T-helper 1 cell treated with Interleukin-12 subunit alpha and Interleukin-12 subunit beta and Interleukin-4 antibody, amounts not matched to agents 30 ng/mL and 1 ng/mL, for 36 hours (primary cell): ENCODE results near the gene TNFRSF25. TPM values are rescaled to one million over a fixed set of nuclear protein-coding genes. Genes with fewer than 3 reads are reported as not detected.

Experiments
- intact Hi-C: fragments of 100-400 bp; cut with micrococcal nuclease; formaldehyde crosslinking; loops from one replicate; pipeline ENCODE4 v1.15.1; 2024
- total RNA-seq: library from RNA; stranded (reverse); gene quantifications from 2 replicates; pipeline ENCODE4 v1.2.3, GENCODE V29; 2022

TNFRSF25 gene
- total RNA-seq, 1 donor from 2014 or later = 172 TPM

DNA sequence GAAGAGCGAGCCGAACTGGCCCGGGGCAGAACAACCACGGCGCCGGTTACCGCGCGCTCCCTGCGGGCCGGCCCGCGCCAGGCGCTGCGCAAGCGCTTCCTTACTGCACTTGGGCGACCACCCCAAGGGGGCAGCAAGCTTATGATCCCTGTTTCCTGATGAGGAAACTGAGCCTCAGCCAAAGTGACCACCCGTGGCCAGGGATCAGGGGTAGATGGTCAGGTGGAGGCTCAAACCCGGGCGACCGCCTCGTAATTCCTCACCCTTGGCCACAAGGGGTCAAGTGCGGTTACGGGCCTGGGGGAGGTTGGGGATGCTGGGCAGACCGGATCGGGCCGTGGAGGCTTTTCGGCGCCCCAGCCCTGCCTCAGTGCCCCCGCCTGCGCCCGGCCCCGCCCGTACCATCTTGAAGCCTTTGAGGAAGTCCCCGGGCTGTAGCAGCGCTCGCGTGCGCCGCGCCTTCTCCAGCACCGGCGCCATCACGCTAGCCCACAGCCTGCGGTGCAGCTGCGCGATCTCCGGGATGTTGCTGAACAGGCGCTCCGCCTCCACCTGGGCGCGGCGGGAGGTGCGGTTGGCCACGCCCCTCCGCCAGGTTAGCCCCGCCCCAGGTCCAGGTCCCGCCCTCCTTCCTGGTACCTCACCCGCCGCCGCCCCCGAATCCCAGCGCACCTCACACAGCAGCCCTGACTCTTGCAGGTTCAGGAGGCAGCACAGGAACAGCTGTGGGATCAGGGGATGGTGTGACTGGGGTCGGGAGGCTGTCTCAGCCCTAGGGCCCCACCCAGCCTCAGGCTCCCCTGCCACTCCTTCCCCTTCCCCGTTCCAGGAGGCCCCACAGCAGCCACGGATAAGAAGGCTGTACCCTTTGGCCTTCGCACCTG, 5.4 kb upstream of the TNFRSF25 start:
- intact Hi-C loops = no loop called here

DNA sequence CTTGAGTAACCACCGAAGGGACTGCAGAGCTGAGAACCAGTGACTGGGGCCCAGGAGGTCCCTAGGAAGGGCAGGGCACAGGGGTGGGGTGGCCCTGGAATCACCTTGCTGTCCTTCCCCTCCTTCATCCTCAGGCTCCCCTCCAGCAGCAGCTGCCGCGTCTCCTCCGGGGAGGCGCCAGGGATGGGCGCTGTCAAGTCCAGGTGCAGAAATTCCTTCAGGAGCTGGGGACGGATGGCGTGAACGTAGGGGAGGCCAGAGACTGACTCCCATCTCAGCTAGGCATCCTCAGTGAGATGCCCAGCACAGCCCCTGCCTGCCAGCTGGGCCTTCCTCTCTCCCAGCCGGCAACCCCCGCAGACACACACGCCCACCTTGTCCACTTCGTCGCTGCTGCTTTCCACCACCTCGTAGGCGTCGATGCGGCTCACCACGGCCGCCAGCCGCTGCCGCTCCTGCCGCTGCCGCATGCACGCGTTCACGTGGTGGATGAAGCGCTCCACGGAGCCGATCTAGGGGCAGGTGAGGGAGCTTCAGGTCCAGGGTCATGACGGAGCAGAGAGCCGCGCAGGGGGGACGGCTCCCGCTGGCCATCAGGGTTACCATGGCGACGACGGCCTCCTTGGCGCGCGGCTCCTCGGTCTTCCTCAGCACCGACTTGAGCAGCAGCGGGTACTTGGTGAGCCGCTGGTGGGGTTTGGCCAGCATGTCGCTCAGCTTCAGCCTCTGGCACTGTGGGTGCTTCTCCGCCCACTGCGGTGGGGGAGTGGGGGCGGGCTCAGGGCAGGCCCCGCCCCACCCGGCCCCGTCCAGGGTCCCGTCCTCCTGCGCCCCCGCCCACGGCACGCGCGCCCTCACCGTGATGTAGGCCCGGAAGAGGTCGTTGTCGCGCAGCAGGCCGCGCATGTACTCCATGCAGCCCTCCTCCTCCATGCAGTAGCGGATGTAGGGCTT, 4.4 kb upstream of the TNFRSF25 start:
- intact Hi-C loops = no loop called here

DNA sequence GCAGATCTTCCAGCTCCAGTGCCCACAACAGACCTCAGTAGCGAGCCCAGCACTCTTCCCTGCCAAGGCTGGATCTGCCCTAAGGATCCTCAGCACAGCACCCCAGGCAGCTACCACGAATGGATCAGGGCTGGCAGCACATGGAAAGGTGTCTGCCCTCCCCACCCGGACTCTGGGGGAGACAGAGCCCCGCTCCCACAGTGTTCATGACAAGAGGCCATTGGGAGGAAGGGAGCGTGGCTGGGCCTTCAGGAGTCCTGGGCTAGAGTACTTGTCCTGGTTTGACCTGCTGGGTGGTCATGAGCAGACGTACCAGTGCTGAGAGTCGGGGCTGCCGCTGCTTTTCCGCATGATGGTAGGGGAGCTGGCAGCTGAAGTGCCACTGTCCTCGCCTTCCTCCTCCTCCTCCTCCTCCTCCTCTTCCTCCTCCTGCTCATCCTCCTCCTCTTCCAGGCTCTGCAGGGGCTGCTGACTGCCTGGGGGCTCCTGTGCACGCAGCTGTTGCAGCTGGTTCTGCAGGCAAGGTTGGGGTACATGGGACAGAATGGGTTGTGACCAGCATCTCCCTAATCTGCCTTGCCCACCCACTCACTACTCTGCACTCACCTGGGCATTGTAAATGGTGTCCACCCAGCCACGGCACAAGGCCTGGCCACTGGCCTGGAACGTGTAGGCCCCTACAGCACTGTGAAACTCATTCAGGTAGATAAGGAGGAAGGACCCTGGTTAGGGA, 2.9 kb upstream of the TNFRSF25 start:
- intact Hi-C loops = no loop called here

DNA sequence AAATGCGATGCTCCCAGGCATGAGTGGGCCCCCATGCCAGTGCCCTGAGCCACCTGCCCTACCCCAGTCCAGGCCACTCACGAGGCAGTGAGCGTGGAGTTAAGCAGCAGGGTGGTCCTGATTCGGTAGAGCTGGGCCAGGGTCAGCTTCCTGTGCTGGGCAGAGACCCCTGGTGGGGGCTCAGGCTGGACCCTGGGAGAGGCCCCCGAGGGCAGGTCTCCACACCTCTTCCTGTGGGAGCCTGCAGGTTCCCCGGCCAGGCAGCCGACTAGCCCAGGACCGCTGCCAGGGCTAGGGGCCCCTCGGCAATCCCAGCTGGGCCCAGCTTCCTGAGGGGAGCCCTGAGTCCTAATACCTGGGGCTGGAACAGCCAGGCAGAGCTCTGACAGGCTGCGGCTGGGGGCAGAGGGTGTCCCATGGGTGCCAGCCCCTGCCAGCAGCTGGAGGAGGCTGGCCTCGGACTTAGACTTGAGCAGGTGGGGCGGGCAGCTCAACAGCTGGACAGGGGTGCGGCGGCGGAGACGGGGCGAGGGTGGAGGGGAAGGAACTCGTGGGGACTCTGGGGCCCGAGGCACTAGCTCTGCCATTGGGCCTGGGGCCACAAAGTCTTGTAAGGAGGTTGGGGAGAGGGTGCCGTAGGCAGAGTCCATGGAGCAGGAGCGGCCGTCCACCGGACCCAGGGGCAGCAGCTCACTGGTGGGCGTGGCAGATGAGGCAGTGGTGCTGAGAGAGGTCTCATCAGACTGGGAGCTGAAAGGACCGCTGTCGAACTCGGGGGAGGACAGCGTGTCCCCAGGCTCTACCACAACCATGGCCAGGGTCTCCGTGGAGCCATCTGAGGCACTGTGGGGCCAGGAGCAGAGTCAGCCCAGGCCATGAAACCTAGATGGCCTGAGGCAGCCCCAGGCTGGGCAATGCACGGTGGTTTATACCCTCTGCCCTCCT, 2.0 kb upstream of the TNFRSF25 start:
- intact Hi-C loops = no loop called here

DNA sequence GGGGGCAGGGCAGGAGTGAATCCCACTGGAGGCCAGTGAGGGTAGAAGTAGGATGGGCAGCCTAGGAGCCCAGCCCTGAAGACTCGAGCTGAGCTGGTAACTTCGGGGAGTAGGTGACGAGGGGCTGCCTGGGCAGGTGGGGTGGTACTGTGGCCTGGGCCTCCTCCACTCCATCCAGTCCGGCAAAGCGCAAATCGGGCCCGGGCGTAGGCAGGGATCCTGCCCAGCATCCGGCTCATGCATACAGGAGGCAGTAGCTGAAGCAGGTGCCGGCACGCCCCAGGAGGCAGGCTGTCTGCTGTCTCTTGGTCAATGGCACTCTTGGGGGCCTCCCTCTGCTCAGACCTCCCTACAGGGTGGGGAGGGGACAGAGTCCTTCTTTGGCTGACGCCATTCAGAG, 1.3 kb upstream of the TNFRSF25 start:
- intact Hi-C loops = no loop called here

DNA sequence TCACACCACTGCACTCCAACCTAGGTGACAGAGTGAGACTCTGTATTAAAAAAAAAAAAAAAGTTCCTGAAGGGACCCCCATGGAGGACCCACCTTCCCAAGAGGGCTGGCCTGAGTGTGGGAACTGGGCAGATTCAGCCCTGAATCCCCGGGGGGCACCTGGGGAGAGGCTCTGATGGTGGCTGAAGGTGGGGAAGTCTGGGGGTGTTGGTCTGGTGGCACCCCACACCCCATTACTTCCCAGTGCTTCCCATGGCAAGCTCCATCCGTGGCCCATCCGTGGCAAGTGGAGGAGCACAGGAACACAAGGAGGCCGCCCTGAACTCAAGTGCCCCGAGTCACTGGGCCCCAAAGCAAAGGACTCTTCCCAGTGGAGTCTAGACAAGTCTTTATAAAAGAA, 778 bp upstream of the TNFRSF25 start:
- intact Hi-C loops = loop anchor here (1.0 kb wide), 1 partner anchor 24 kb away; no protein-coding TSS in a partner anchor

DNA sequence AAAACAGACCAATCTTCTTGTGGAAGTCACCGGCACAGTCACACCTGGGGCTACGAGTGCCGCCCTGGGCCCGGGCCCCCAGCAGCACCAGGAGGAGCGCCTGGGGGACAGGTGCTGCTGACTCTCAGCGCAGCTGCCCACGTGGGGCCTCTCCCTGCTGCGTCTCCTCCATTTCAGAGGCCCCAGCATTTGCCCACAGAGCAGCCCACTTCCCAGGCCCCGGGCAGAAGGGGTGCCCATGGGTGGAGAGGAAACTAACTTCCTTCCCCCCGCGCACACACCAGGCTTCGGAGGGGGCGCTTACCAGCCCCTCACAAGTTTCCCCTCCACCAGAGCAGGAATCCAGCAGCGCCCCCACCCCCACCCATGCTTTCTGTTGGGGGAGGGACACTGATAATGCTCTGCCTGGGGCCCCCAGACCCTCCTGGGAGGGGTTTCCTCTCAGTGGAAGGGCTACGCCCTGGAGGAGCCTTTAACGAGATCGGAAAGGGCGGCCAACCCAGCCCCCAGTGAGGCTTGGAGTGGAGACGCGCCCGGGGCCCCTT, 440 bp downstream of the TNFRSF25 start:
- intact Hi-C loops = loop anchor here (1.0 kb wide), 1 partner anchor 25 kb away; no protein-coding TSS in a partner anchor

DNA sequence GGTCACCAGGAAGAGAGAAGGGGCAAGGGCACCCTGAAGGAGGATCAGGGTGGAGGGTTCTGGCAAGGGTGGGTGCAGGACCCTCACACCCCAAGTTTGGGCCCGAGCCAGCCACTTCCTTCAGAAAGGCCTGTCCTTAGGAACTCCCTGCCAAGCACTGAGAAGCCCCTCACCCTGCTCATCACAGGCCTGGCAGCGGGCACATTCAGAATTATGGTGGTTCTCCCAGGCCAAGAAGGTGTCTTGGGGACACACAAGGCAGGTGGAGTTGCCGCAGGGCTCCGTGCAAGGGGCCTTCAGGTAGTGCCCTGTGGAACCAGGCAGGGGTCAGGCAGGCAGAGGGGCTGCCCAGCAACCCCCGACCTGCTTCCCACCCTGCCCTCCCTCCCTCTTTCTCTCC, 1.1 kb downstream of the TNFRSF25 start:
- intact Hi-C loops = loop anchor here (5.0 kb wide), 2 partner anchors 137 to 258 kb away; partner anchors contain the start of genes KLHL21 and RNF207

DNA sequence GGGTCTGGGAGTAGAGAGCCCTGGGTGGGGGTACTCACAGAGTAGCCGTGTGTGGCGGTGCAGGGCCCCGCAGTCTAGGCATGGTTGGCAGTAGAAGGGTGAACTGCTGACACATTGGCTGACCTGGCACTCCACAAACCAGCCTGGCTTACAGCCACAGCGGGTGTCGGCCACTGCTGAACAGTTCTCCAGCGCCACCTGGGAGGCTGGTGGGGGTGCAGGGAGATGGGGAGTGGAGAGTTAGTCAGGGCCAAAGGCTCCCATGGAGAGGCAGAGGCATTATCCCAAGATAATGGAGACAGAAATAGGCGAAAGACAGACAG, 1.5 kb downstream of the TNFRSF25 start:
- intact Hi-C loops = loop anchor here (5.0 kb wide), 2 partner anchors 138 to 257 kb away; partner anchors contain the start of genes KLHL21 and RNF207

DNA sequence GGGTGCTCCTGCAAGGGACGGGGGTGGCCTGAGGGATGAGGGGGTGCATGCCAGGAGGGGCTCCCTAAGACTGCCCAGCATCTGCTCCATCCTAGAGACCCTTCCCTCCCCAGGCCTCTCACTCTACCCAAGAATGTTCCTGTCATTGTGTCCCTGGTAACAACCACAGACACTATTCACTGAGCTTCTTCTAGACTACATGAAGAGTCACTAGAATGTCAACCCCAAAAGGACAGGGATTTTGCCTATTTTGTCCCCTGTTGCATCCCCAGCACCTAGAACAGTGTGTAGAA, 2.9 kb downstream of the TNFRSF25 start:
- intact Hi-C loops = loop anchor here (5.0 kb wide), 2 partner anchors 139 to 256 kb away; partner anchors contain the start of genes KLHL21 and RNF207

DNA sequence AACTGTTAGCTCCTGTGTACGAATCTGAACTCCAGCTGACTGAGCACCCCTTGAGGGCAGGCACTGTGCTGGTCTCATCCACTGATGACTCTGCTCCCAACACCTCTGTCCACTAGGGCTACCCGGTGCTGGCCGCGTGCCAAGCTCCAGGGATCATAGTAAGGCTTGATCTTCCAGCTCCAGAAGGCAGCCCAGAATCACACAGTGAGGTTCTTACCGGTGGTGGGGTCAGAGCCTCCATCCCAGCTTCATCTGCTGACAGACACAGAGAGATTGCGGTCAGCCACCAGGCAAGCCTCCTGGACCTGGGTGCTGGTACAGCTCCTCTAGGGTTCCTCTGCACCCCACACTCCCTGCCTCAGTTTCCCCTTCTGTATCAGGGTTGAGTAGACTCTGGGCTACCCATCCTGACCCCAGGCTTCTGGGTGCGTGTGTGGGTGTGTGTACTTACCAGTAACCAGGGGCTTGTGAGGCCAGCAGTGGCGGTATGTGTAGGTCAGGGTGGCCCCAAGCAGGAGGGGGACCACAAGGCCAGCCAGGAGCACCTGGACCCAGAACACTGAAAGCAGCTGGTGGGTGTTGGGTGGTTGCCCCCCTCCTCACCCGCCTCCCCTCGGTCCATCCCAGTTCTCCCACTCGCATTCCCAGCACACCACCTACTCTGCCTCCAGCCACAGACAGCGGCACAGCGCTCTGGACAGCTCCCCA, 3.4 kb downstream of the TNFRSF25 start:
- intact Hi-C loops = loop anchor here (5.0 kb wide), 2 partner anchors 140 to 255 kb away; partner anchors contain the start of genes KLHL21 and RNF207

DNA sequence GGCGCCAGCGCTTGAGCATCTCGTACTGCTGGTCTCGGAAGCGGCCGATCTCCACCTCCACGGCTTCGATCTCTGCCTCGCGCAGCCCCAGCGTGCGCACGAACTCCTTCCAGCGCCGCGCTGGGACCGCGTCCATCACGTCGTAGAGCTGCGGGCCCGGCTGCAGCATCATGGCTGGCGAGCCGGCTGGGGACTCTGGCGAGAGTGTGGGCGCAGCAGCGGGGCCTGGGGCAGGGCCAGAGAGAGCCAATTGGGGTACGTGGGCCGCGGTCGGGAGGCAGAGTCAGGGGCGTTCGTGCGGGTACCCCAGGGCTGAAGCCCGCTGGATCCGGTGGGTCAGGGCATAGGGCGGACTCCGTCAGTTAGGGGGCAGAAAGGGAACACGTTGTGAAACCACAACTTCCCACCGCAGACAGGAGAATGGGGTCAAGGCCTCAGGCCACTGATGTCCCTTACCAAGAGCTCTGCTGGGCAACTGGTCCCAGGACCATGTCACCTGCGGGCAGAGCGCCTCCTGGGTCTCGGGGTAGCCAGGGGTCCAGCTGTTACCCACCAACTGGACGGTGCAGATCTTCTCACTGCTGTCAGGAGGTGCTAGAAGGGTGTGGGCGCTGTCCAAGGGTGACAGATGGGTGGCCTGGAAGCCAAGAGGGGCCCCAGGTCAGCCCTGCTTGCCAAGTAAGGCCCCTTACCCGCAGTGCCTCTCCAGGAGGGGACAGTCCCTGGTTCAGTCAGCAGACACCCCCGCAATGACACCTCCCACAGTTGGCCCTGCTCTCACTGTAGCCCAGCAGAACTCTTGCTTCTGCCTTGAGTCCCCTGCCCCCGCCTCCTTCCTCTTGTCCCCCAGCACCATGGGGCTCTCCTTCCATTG, 4.2 kb downstream of the TNFRSF25 start:
- intact Hi-C loops = loop anchor here (2.0 to 5.0 kb wide), 4 partner anchors 21 to 254 kb away; partner anchors contain the start of genes ACOT7, KLHL21 and RNF207

DNA sequence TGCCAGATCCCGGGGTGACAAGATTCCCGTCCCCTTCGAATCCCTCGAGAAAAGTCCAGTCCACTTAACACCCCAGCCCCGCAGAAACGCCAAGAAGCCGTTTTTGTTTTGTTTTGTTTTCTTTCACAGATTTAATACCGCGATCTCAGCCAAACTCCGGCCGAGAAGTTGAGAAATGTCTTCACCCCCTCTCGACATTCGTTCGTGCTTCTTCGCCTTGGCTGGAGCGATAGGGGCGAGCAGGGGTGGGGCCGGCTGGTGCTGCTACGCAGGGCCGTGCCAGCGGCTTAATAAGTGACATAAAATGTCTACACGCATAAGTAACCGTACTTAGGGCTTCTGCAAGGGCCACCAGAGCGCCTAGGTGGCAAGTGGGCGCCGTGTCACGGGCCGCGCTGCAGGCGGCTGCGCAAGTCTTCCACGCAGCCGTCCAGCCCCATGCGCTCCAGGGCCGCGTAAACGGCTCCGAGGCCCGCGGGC, 4.9 kb downstream of the TNFRSF25 start:
- intact Hi-C loops = loop anchor here (2.0 to 5.0 kb wide), 4 partner anchors 20 to 254 kb away; partner anchors contain the start of genes ACOT7, KLHL21 and RNF207

DNA sequence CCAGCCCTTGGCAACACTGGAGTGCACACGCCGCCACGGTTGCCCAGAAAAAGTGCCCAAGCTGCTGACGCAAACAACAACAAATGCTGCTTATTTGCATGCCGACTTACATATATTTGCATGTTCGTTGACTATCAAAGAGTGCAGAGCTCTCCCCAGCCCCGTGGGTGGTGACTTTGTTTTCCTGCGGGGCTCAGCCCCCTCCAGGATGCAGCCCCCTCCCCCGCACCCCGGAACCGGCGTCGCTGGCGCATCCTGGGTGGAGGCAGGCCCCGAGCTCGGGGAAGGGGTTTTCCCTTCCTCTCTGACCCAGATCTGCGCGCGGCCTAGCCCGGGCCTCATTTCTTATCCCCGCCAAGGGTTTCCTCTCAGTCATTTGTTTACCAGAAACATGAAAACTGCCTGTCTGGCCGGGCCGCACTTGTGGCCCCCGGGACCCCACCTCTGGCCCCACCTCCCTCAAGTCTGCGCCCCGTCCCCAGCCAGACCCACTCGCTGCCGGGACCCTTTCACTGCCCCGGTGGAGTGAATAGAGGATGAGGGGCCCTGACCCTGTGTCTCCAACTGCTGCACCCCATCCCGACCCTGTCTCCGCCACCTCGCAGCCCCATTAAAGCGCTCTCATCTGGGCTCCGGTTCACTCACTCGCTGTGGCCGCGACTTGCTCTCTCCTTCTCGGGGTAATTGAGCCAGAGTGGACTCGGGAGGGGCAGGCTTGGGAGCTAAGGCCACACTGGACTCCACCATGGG, 5.5 kb downstream of the TNFRSF25 start:
- intact Hi-C loops = loop anchor here (1.0 to 5.0 kb wide), 9 partner anchors 15 to 253 kb away; partner anchors contain the start of genes ACOT7, HES2, KLHL21 and PHF13

DNA sequence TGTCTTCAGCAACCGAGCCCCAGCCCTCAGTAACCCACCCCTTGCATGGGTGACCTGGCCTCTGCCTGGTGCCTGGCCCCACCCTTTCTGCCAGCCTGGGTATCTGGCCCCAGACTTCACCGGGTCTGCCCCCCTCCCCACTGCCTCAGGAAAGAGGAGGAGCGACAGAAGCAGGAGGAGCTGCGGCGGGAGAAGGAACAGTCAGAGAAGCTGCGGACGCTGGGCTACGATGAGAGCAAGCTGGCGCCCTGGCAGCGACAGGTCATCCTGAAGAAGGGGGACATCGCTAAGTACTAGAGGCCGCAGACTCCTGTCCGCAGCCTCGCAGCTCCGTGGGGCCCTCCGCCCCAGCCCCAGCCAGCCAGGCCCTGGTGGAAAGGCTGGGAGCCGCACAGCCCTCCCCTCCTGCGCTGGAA, 6.1 kb downstream of the TNFRSF25 start:
- intact Hi-C loops = loop anchor here (1.0 to 5.0 kb wide), 9 partner anchors 15 to 253 kb away; partner anchors contain the start of genes ACOT7, HES2, KLHL21 and PHF13

DNA sequence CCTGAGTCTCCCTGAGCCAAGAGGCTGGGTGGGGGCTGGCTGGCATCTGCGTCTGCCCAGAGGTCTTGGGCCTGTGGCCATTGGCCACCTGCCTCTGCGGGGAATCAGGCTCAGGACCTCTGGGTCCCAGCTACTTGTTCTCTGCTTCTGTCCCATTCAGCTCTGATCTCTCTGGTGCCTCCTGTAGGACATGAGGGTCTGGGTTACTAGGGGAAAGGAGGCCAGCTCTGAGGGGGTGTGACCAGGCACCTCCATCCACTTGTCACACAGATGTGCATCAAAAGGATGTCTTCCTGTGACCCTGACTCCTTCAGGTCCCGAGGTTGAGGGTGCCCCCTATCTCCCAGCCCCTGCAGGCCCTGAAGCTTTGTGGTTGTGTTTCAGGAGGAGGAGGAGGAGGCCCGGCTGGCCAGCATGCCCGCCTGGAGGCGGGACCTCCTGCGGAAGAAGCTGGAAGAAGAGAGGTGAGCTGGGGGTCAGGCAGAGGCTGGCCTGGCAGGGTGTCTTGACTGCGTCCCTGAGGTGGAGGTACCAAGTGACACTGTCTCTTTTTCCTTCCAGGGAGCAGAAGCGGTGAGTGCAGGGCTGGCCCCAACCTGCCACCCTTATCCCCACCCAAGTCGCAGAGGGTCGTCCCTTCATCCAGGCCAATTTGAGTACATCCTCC, 9.0 kb downstream of the TNFRSF25 start:
- intact Hi-C loops = no loop called here
